AG08396 (cell line): ENCODE results near the gene SLC35E2B.
"Not testable (repeated sequence)": the region's sequence is repeated elsewhere in the genome, so short reads cannot be mapped to it uniquely, and the experiment has no call there.

Experiments used
- DNase-seq: peaks from one replicate; pipeline ENCODE4 v3.0.0; 2012; ENCODE audit warnings: low spot score, mixed read lengths

SLC35E2B gene

DNA sequence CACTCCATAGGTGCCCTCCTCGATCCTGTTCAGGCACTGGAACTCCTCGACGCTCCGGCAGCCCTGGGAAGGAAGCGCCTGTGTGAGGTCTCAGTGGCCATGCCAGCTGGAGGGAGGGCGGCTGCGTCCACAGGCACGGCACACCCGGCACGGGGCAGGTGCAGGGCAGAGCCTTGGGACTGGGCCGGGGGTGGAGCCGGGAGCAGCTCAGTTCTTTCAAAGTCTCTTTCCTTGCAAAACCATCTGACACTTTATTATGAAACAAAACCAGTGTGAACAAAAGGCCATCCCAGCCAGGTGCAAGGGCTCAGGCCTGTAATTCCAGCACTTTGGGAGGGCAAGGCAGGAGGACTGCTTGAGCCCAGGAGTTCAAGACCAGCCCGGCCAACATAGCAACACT lies 54.1 kb downstream of the SLC35E2B start:
- not testable (repeated sequence) for DNase-seq

DNA sequence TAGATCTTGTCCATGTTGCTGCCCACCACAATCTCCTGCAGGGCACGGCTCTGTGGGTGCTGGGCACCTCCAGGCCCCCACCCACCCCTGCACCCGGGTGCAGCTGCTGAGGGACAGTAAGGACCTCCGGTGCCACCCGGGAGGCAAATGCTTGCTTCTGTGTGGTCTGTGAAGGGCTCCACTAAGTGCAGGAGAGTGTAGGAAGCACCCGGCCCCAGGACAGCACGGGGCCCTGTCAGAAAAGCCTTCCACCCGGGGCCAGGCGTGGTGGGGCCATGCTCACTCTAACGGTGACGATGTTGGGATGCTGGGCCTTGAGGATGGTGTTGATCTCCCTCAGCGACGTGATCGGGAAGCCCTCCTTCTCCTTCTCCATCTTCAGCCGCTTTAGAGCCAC lies 55.1 kb downstream of the SLC35E2B start:
- not testable (repeated sequence) for DNase-seq

DNA sequence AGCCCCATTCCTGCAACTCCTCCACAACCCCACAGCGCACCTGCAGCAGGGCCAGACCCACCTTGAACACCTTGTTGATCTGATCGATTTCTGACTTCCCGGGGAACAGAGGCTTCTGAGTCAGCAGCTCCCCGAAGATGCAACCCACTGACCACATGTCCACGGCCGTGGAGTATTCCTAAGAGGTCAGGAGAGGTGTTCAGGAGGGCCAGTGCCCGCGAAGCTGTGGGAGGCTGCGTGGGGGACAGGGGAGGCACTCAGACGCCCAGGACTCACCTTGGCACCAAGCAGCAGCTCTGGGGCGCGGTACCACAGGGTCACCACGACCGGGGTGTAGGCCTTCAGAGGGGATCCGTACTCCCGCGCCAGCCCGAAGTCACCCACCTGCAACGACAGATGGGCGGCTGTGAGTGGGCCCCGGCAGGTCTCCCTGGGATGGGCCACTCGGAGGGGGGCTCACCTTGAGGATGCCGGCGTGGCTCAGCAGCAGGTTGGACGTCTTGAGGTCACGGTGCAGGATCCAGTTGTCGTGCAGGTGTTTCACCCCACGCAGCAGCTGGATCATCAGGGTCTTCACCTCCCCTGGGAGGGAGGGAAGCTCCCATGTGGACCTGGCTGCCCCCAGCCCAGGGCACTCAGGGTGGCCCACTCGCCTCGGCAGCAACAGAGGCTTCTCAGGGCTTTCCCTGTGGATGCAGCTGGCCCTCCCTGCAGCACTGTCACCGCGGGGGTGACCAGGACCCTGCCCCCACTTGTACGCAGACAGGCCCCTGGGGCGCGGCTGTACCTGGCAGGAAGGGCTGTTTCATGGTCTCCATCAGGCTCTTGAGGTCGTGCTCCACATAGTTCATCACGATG lies 55.7 kb downstream of the SLC35E2B start:
- DNase-seq, result not testable (repeated sequence)

DNA sequence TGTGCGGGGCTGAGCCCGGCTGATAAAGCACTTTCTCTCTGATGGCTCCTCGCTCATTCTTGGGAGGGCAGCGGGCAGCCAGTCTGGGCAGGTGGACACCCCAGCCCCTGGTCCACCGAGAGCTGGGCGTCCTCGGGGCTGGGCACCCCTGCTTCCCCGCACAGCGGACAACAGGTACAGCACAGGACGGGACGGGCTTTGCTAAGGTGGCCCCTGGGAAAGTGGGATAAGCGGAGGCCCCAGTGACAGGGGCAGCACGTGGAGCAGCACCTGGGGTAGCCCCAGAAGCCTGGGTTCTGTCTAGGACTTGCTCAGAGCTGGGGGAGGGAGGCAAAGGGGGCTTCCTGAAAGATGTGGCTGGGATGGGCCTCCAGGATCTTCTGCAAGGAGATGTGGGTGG lies 58.0 kb downstream of the SLC35E2B start:
- not testable (repeated sequence) for DNase-seq

DNA sequence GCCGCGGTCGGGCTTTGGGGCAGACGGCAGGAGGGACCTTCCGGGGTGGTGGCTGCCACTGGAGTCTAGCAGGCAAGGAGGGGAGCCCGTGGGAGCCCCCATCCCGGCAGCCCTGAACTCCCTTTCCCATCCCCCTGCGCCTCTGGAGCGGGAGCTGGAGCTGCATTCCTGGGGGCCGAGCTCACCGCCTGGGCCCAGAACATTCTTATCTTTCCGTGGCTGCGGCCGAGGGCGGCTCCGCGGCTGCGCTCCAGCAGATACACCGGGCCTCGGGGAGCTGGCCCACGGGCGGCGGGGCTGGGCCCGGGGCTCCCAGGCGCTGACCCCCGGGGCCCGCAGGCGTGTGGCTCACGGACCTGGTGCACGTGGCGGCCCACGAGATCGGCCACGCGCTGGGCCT lies 59.2 kb downstream of the SLC35E2B start:
- not testable (repeated sequence) for DNase-seq

DNA sequence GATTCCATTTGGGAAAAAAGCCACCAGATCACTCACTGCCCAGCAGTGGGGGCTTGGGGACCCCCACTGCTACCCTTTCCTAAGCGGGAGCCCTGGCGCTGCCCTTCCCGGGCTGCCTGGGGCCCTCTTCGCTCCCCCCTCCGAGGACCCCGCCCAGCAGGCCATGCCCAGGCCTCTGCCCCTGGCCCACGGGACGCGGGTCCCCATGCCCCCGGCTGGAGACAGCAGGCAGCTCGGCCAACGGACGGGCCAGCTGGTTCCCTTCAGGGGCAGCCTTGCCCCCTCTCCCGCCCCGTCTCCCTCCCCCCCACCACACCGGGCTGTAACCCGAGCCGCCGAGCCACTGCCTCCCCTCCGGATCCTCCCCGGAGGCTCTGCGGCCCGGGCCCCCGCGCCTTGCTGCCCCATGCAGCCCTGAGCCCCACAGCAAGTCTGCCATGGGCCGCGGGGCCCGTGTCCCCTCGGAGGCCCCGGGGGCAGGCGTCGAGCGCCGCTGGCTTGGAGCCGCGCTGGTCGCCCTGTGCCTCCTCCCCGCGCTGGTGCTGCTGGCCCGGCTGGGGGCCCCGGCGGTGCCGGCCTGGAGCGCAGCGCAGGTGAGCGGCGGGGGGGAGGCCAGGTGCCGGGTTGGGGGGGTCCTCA lies 60.7 kb downstream of the SLC35E2B start, which contains the start of gene MMP23B:
Gene MMP23B, plus strand, starts transcription at position 392 of the 639 bp plus-strand sequence. Its CDS starts 46 bp downstream, at position 438.
- DNase-seq, result peak; percentile 66

DNA sequence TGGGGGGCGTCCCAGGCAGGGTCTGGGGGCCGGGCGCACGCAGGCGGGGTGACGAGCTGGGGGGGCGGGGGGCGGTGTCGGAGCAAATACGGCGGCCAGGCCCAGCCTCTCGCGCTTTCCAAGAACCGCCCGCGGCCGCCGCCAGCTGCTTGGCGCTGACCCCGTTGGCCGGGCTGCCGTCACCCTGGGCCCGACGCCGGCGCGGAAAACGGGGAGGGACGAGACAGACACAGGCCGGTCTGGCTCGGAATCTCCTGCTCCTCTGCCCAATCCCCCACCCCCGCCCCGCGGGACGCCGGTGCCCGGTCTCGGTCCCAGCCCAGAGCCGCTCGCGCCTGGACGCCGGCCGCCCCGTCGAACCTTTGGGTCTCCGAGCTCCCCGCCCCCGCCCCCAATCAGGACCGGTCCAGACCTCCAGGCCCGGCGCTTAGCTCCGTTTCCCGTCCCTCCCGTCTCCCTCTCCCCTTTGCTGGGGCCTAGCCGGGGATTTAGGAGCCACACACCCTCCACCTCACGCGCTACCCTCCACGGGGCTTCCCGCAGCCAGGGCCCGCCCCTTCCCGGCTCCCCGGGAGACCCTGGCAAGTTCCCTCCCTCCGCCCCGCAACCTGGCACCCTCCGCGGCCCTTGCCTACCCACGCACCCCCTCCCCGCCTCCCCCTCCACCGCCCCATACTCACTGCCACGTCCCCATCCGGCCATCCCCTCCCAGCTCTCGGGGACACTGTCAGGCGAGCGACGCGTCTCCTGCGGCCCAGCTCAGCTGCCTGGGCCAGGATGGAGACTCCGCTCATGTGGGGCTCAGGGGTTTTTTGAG lies 61.4 kb downstream of the SLC35E2B start:
- peak; percentile 61 for DNase-seq

DNA sequence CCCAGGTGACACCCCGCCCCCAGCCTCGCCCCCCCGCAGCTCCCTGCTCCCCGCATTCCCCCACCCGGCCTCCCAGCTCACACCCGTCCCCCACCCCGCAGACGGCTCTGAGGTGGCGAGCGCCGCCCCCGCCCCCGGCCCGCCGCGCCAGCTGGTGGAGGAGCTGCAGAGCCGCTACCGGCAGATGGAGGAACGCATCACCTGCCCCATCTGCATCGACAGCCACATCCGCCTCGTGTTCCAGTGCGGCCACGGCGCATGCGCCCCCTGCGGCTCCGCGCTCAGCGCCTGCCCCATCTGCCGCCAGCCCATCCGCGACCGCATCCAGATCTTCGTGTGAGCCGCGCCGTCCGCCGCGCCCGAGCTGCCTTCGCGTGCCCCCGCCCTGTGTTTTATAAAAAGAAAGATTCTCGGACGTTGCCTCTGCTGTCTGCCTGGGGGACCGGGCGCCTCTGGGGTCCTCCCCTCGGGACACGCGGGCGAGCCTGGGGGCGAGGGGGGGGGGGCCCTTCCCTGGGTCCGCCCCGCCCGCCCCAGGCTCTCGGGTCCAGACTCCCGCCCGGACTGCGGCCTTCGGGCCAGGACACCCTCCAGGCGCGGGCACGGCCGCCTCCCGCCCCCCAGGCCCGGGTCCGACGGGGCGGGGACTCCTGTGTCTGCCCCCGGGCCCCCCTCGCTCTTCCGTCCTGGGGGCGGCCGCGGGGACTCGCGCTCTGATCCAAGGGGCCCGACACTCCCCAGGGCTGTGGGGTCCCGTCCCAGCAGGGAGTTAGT lies 62.2 kb downstream of the SLC35E2B start:
- peak; percentile 69 for DNase-seq

DNA sequence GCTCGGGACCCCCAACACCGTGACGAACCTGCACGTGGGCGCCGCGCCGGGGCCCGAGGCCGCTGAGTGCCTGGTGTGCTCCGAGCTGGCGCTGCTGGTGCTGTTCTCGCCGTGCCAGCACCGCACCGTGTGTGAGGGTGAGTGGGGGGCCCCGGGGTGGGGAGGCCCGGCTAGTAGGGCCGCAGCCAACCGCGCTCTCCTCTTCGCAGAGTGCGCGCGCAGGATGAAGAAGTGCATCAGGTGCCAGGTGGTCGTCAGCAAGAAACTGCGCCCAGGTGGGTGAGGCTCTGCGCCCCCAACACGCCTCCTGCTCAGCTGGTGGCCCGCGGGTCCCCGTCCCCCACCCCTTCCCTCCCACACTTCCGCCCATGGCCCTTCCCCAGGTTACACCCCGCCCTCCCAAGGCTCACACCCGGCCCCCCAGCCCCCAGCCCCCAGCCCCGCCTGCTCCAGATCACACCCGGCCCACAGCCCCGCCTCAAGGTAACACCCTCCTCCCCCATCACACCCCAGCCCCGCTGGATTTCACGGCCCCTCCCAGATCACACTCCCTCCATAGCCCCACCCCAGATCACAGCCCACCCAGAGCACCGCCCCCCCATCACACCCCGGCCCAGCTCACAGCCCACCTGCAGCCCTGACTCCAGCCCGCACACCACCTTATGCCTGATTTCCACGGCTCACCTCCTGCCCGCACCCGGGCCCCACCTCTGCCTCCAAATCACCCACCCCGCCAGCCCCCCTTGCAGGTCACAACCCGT lies 63.0 kb downstream of the SLC35E2B start:
- DNase-seq, result no peak

DNA sequence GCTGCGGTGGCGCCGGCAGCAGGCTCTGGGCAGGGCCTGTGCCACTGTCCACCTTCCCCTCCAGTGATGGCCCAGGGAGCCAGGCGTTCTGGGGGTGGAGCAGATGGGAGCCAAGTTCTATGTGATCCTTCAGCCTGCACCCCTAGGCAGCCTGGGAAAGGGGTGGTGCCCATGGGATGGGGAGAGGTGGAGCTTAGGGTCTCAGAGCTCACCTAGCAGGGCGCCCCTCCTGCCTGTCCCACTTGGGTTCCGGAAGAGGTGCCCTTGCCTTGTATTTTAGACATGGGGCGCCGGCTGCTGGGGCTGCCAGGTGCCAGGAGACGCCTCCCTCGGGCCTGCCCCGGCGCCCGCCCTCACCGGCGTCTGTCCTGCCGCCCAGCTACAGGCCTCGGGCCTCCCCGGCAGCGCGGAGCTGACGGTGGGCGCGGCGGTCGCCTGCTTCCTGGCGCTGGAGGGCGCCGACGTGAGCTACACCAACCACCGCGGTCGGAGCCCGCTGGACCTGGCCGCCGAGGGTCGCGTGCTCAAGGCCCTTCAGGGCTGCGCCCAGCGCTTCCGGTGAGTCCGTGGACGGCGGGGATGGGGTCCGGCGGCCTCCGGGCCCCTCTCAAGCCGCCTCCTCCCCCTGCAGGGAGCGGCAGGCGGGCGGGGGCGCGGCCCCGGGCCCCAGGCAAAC lies 63.7 kb downstream of the SLC35E2B start:
- DNase-seq, result no peak

DNA sequence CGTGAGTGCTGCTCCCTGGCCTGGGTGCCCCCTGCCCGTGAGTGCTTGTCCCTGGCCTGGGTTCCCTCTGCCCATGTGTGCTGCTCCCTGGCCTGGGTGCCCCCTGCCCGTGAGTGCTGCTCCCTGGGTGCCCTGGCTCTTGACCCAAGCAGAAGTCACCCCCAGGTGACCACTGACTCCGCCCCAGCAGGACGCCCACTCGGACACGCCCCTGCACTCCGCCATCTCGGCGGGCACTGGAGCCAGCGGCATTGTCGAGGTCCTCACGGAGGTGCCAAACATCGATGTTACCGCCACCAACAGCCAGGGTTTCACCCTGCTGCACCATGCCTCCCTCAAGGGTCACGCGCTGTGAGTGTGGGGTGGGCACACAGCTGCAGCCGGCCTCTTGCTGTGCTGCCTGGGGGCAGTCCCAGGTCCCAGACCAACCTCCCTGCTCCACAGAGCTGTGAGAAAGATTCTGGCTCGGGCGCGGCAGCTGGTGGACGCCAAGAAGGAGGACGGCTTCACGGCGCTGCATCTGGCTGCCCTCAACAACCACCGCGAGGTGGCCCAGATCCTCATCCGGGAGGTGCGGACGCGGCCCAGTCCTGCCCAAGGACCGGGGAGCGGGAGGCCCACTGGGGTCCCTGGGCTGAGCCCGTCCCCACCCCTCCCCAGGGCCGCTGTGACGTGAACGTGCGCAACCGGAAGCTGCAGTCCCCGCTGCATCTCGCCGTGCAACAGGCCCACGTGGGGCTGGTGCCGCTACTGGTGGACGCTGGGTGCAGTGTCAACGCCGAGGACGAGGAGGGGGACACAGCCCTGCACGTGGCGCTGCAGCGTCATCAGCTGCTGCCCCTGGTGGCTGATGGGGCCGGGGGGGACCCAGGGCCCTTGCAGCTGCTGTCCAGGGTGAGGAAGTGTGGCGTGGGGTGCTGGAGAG lies 64.5 kb downstream of the SLC35E2B start:
- no peak for DNase-seq

DNA sequence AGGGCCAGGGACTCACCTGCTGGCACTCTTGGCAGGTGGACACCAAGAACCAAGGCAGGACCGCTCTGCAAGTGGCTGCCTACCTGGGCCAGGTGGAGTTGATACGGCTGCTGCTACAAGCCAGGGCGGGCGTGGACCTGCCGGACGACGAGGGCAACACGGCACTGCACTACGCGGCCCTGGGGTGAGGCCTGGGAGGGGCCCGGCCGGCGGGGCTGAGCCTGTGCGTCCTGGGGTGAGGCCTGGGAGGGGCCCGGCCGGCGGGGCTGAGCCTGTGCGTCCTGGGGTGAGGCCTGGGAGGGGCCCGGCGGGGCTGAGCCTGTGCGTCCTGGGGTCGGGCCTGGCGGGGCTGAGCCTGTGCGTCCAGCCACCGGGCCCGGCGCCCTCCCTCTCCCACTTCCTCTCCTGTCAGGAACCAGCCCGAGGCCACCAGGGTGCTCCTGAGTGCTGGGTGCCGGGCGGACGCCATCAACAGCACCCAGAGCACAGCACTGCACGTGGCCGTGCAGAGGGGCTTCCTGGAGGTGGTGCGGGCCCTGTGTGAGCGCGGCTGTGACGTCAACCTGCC lies 65.2 kb downstream of the SLC35E2B start:
- DNase-seq, result no peak

DNA sequence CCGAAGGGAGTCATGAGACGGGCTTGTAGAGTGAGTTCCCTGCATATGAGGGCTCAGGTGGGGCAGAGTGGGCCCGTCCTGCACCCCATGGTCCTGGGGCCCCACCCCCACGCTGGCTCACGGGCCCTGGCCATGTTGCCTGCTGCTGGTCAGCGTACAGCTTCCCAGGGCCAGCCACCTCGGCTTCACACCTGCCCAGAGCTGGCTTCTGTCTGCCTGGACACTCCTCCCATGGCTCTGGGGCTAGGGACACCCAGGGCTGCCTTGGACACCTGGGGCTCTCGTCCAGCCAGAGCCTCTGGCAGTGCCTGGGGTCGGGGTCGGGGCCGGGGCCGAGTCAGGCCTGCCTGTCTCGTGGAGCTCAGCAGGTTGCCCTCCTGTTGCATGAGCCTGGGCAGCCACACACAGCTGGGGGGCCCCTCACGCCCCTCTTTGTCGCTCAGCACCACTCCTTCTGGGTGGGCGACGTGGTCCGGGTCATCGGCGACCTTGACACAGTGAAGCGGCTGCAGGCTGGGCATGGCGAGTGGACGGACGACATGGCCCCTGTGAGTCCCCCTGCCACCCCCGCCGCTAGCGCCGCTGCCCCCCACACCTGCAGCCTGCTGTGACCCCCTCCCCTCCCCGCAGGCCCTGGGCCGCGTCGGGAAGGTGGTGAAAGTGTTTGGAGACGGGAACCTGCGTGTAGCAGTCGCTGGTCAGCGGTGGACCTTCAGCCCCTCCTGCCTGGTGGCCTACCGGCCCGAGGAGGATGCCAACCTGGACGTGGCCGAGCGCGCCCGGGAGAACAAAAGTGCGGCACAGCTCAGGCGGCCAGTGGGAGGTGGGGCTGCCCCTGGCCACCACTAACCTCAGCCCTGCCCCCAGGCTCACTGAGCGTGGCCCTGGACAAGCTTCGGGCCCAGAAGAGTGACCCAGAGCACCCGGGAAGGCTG lies 66.1 kb downstream of the SLC35E2B start:
- DNase-seq, result no peak

DNA sequence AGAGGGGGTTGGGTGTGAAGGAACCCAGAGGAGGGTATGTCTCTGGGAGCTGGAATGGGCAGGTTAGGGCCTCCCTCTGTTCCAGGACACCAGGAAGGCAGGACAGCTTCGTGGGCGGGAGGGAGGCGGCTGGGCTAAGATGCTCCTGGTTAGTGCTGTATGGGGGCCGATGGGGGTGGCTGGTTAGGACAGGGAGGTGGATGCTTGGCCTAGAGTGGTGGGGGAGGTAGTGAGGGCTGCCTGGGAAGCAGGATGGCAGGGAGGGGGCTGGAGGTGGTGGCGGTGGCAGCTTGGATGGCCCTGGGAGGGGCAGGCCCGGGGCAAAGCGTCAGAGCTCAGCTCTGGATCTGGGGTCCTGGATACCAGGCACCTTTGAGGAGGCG lies 66.8 kb downstream of the SLC35E2B start:
- no peak for DNase-seq

DNA sequence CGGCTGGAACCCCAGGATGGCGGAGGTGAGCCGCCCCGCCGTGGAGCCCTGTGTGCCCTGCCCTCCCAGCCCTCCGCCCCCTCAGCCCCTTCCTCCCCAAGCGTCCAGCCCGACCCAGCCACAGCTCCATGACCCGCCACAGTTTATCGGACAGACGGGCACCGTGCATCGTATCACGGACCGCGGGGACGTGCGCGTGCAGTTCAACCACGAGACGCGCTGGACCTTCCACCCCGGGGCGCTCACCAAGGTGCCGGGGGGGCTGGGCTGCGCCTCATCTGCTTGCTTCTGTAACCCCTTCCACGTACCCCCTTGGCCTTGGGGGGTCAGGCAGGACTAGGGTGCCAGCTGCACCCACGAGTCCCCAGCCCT lies 67.2 kb downstream of the SLC35E2B start:
- no peak for DNase-seq

DNA sequence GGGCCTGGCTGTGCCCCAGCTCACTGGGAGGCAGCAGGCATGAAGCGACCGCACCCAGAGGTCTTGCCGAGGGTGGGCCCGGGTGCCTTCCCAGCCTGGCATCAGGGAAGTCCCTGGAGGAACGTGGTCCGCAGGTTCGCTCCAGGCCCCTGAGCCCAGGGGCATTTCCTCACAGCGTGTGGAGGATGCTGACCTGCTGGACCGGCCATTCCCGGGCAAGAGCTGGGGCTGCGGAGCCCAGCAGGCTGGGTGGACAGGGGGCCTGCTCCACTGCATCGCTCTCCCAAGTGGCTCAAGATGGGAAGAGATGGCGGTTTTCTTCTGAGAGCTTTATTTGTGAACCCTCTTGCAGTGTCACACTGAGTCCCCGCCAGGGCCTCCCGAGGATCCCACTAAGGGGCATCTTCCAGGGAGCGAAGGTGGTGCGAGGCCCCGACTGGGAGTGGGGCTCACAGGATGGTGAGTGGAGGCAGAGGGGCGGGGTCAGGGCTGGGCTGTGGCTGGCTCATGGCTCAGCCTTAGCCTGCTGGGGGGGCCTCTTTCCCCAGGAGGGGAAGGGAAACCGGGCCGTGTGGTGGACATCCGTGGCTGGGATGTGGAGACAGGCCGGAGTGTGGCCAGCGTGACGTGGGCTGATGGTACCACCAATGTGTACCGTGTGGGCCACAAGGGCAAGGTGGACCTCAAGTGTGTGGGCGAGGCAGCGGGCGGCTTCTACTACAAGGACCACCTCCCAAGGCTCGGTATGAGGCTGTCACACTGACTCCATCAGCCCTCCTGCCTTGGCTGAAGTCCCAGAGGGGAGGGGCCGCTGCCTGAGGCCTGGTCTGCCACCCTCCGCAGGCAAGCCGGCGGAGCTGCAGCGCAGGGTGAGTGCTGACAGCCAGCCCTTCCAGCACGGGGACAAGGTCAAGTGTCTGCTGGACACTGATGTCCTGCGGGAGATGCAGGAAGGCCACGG lies 67.9 kb downstream of the SLC35E2B start:
- DNase-seq, result no peak
